Measurements from ENCODE around the gene BPGM.

The BPGM gene

GRCh38 chr7:134702366-134703240 is 56.0 kb downstream of the BPGM start:
- Histone ChIP-seq H2AFZ (ENCODE audit: low read depth, low read length, severe bottlenecking) (no peak overlapping the region), H4K20me1 (ENCODE audit: low read depth, low read length) (no peaks in the 10 kb centered on the region), H3K36me3 (ENCODE audit: low read length) (no peaks in the 10 kb centered on the region), H3F3A (ENCODE audit: insufficient read depth) (no peaks in the 10 kb centered on the region), H3K27ac (ENCODE audit: low read depth, low read length) (no peak overlapping the region), H3K4me2 (ENCODE audit: low read depth, low read length, poor library complexity, severe bottlenecking) (no peak overlapping the region), H3K9me3 (ENCODE audit: insufficient read depth, low read length) (no peaks in the 10 kb centered on the region), H3K79me2 (ENCODE audit: insufficient read depth, low read length) (no peaks in the 10 kb centered on the region), H3K9ac (ENCODE audit: low read length) (no peak overlapping the region), H3K27me3 (ENCODE audit: low read length) (no peaks in the 10 kb centered on the region), H3K9me2 (replicated peaks; ENCODE audit: insufficient read depth, low read length) (no peaks in the 10 kb centered on the region), H3K4me3 (ENCODE audit: insufficient read depth, low read length, poor library complexity, severe bottlenecking) (no peak overlapping the region)
- TF ChIP-seq EZH2phosphoT487 (conservative IDR thresholded peaks at IDR 0.05; ENCODE audit: low read length) (no peak), CTCF (IDR thresholded peaks at IDR 0.05; ENCODE audit: insufficient read depth, low read length, poor library complexity, severe bottlenecking) (no peak)

GRCh38 chr7:134703241-134703594 is 56.6 kb downstream of the BPGM start:
- Histone ChIP-seq H3K36me3 (ENCODE audit: low read length) (no peaks in the 10 kb centered on the region), H3F3A (ENCODE audit: insufficient read depth) (no peaks in the 10 kb centered on the region), H3K4me3 (ENCODE audit: insufficient read depth, low read length, poor library complexity, severe bottlenecking) (no peak overlapping the region), H3K27me3 (ENCODE audit: low read length) (no peaks in the 10 kb centered on the region), H3K9me3 (ENCODE audit: insufficient read depth, low read length) (no peaks in the 10 kb centered on the region), H3K27ac (ENCODE audit: low read depth, low read length) (no peak overlapping the region), H3K9ac (ENCODE audit: low read length) (no peak overlapping the region), H4K20me1 (ENCODE audit: low read depth, low read length) (no peaks in the 10 kb centered on the region), H3K79me2 (ENCODE audit: insufficient read depth, low read length) (no peaks in the 10 kb centered on the region), H3K9me2 (replicated peaks; ENCODE audit: insufficient read depth, low read length) (no peaks in the 10 kb centered on the region), H3K4me2 (ENCODE audit: low read depth, low read length, poor library complexity, severe bottlenecking) (no peak overlapping the region), H2AFZ (ENCODE audit: low read depth, low read length, severe bottlenecking) (no peak overlapping the region)
- TF ChIP-seq CTCF (IDR thresholded peaks at IDR 0.05; ENCODE audit: insufficient read depth, low read length, poor library complexity, severe bottlenecking) (no peak), EZH2phosphoT487 (conservative IDR thresholded peaks at IDR 0.05; ENCODE audit: low read length) (no peak)

GRCh38 chr7:134703782-134704181 is 57.1 kb downstream of the BPGM start:
- no peak for TF ChIP-seq EZH2phosphoT487 (conservative IDR thresholded peaks at IDR 0.05; ENCODE audit: low read length)
- no peak for TF ChIP-seq CTCF (IDR thresholded peaks at IDR 0.05; ENCODE audit: insufficient read depth, low read length, poor library complexity, severe bottlenecking)
- Histone ChIP-seq H3K27ac (ENCODE audit: low read depth, low read length) (no peak overlapping the region), H3K4me2 (ENCODE audit: low read depth, low read length, poor library complexity, severe bottlenecking) (no peak overlapping the region)

More at GRCh38 chr7:134703782-134704181, 57.1 kb downstream of the BPGM start:
- no peak overlapping the region for H3K9ac ChIP-seq (ENCODE audit: low read length)
- H3K4me3 ChIP-seq (ENCODE audit: insufficient read depth, low read length, poor library complexity, severe bottlenecking) = no peak overlapping the region
- no peaks in the 10 kb centered on the region for H3K9me3 ChIP-seq (ENCODE audit: insufficient read depth, low read length)
- H3K9me2 ChIP-seq (replicated peaks; ENCODE audit: insufficient read depth, low read length) = no peaks in the 10 kb centered on the region
- H3K79me2 ChIP-seq (ENCODE audit: insufficient read depth, low read length) = no peaks in the 10 kb centered on the region
- H4K20me1 ChIP-seq (ENCODE audit: low read depth, low read length) = no peaks in the 10 kb centered on the region
- H3F3A ChIP-seq (ENCODE audit: insufficient read depth) = no peaks in the 10 kb centered on the region
- H3K27me3 ChIP-seq (ENCODE audit: low read length) = no peaks in the 10 kb centered on the region
- H2AFZ ChIP-seq (ENCODE audit: low read depth, low read length, severe bottlenecking) = no peak overlapping the region
- H3K36me3 ChIP-seq (ENCODE audit: low read length) = no peaks in the 10 kb centered on the region
